ENCODE results near the gene NDUFAF2. TPM values are rescaled to one million over a fixed set of nuclear protein-coding genes. Genes with fewer than 3 reads are reported as not detected.

Gene NDUFAF2
- total and polyA plus RNA-seq, 4 donors = 12.2 to 68.8 (median 29.8) TPM

DNA sequence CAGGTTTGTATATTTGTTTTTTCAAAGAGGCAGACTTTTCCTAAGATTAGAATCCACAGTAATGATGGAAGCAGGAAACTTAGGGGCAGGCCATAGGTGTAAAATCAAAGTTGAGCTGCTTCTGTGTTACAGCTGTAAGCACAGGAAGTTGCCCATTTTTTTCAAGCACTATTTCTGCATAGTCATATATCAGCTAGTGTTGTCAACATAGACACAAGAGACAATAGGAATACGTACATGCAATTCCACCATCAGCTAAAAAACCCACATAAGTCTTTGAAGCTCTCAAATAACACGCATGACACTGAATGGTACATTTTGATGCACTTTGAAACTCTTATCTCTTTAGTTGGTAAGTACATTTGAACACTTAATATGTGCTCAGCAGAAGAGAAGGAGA is 237.4 kb downstream of the NDUFAF2 start:
- Histone ChIP-seq H3K4me3 (no peak overlapping the region), H3K27me3 (ENCODE audit: control insufficient read depth in 3 of 3, insufficient read depth in 3 of 3, low read length in 2 of 3) (no peaks in the 10 kb centered on the region), H3K36me3 (ENCODE audit: control insufficient read depth in 4 of 4, insufficient read depth in 4 of 4, low read length in 4 of 4) (no peaks in the 10 kb centered on the region), H3K27ac (ENCODE audit: low read depth in 1 of 2, low read length in 1 of 2) (no peak overlapping the region), H3K9ac (ENCODE audit: insufficient read depth in 1 of 2, low read length in 2 of 2) (no peak overlapping the region), H3K4me1 (ENCODE audit: control insufficient read depth in 5 of 5, insufficient read depth in 5 of 5, low read length in 5 of 5) (peaks cover 0 to 12% (median 0%) of the 10 kb centered on the region in 5 donors), H3K9me3 (ENCODE audit: control insufficient read depth in 4 of 4, insufficient read depth in 3 of 4, low read length in 3 of 4) (no peaks in the 10 kb centered on the region)
- ATAC-seq (ENCODE audit: insufficient read depth, low FRiP score) = no peak
- WGBS, 2 donors = 25 to 46% methylated on average over 2 of the region's 2 CpGs
- DNase-seq = peak in 2 of 3 donors; percentile 47 to 53
- TF ChIP-seq, protein P1, sequence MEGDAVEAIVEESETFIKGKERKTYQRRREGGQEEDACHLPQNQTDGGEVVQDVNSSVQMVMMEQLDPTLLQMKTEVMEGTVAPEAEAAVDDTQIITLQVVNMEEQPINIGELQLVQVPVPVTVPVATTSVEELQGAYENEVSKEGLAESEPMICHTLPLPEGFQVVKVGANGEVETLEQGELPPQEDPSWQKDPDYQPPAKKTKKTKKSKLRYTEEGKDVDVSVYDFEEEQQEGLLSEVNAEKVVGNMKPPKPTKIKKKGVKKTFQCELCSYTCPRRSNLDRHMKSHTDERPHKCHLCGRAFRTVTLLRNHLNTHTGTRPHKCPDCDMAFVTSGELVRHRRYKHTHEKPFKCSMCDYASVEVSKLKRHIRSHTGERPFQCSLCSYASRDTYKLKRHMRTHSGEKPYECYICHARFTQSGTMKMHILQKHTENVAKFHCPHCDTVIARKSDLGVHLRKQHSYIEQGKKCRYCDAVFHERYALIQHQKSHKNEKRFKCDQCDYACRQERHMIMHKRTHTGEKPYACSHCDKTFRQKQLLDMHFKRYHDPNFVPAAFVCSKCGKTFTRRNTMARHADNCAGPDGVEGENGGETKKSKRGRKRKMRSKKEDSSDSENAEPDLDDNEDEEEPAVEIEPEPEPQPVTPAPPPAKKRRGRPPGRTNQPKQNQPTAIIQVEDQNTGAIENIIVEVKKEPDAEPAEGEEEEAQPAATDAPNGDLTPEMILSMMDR (IDR thresholded peaks at IDR 0.05; ENCODE audit: control extremely low read depth, extremely low read depth) = no peak

DNA sequence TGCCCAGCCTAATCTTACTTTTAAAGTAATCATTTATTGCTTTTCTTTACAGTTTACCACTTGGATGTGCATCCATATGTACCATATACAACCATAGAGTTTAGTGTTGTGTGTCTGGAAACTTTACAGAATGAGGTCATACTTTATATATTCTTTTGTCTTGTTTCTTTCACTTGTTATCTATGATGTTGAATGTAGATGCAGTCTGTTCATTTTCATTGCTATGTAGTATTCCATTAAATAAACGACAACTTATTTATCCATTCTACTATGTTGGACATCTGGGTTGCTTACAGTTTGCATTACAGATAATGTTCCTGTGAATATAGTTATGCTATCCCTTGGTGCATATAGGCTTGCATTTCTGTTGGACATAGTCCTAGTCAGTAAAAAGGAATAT is 238.5 kb downstream of the NDUFAF2 start:
- H3K4me1 ChIP-seq (ENCODE audit: control insufficient read depth in 5 of 5, insufficient read depth in 5 of 5, low read length in 5 of 5) = peaks cover 0 to 12% (median 0%) of the 10 kb centered on the region in 5 donors
- no peaks in the 10 kb centered on the region for H3K27me3 ChIP-seq (ENCODE audit: control insufficient read depth in 3 of 3, insufficient read depth in 3 of 3, low read length in 2 of 3)
- no peak overlapping the region for H3K9ac ChIP-seq (ENCODE audit: insufficient read depth in 1 of 2, low read length in 2 of 2)
- H3K4me3 ChIP-seq = no peak overlapping the region
- ATAC-seq (ENCODE audit: insufficient read depth, low FRiP score) (no peak), DNase-seq (no peak)
- no peaks in the 10 kb centered on the region for H3K36me3 ChIP-seq (ENCODE audit: control insufficient read depth in 4 of 4, insufficient read depth in 4 of 4, low read length in 4 of 4)
- H3K9me3 ChIP-seq (ENCODE audit: control insufficient read depth in 4 of 4, insufficient read depth in 3 of 4, low read length in 3 of 4) = no peaks in the 10 kb centered on the region
- 98 to 100% methylated on average over 1 of the region's 1 CpG for WGBS, 2 donors
- H3K27ac ChIP-seq (ENCODE audit: low read depth in 1 of 2, low read length in 1 of 2) = no peak overlapping the region
- TF ChIP-seq, protein P1 (IDR thresholded peaks at IDR 0.05; ENCODE audit: control extremely low read depth, extremely low read depth) = no peak

DNA sequence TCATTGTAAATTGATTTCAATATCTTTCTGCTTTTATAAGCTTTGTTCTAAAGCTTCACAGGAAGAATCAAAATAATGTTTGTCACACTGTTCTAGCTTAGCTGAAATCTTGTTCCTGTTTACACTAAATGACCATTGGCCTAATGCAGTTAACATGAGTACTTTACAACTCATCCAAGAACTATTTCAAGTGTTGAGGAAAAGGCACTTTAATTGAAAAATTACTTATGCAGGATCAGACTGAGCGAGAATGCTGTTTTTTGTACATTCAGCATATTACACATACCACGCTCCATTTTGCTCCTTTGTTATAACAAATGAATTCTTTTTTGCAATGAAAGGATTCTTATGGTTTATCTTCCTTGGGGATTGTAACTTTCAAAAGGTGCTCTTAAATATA is 239.7 kb downstream of the NDUFAF2 start:
- no peaks in the 10 kb centered on the region for H3K27me3 ChIP-seq (ENCODE audit: control insufficient read depth in 3 of 3, insufficient read depth in 3 of 3, low read length in 2 of 3)

More for the DNA sequence above, 239.7 kb downstream of the NDUFAF2 start:
- H3K9me3 ChIP-seq (ENCODE audit: control insufficient read depth in 4 of 4, insufficient read depth in 3 of 4, low read length in 3 of 4) = no peaks in the 10 kb centered on the region
- H3K4me1 ChIP-seq (ENCODE audit: control insufficient read depth in 5 of 5, insufficient read depth in 5 of 5, low read length in 5 of 5) = peaks cover 0 to 12% (median 0%) of the 10 kb centered on the region in 5 donors
- no peaks in the 10 kb centered on the region for H3K36me3 ChIP-seq (ENCODE audit: control insufficient read depth in 4 of 4, insufficient read depth in 4 of 4, low read length in 4 of 4)
- H3K4me3 ChIP-seq = no peak overlapping the region
- TF ChIP-seq, protein P1 (IDR thresholded peaks at IDR 0.05; ENCODE audit: control extremely low read depth, extremely low read depth) = no peak
- H3K27ac ChIP-seq (ENCODE audit: low read depth in 1 of 2, low read length in 1 of 2) = no peak overlapping the region
- ATAC-seq (ENCODE audit: insufficient read depth, low FRiP score) (no peak), DNase-seq (peak in 2 of 3 donors; percentile 31 to 56)
- 55 to 85% methylated on average over 2 of the region's 2 CpGs for WGBS, 2 donors
- H3K9ac ChIP-seq (ENCODE audit: insufficient read depth in 1 of 2, low read length in 2 of 2) = no peak overlapping the region

All from lung (tissue), 12 donors.